ENCODE results near the gene IQGAP2.

IQGAP2 gene

GRCh38 chr5:76747706-76748105 lies 344.6 kb downstream of the IQGAP2 start:
- DNase-seq (ENCODE audit: low read depth in 2 of 2), result no peak

- DNase-seq (ENCODE audit: low read depth in 2 of 2), result no peak
Measured at GRCh38 chr5:76751291-76751690, 348.2 kb downstream of the IQGAP2 start.

- no peak for DNase-seq (ENCODE audit: low read depth in 2 of 2)
Measured at GRCh38 chr5:76754668-76755078, 351.6 kb downstream of the IQGAP2 start.

GRCh38 chr5:76755779-76756637 lies 352.9 kb downstream of the IQGAP2 start:
- no peak for DNase-seq (ENCODE audit: low read depth in 2 of 2)

GRCh38 chr5:76757049-76757448 lies 354.0 kb downstream of the IQGAP2 start:
- no peak for DNase-seq (ENCODE audit: low read depth in 2 of 2)
